ENCODE data around the gene BSCL2.
"Not testable (repeated sequence)": the region's sequence is repeated elsewhere in the genome, so short reads cannot be mapped to it uniquely, and the experiment has no call there.

The BSCL2 gene

DNA sequence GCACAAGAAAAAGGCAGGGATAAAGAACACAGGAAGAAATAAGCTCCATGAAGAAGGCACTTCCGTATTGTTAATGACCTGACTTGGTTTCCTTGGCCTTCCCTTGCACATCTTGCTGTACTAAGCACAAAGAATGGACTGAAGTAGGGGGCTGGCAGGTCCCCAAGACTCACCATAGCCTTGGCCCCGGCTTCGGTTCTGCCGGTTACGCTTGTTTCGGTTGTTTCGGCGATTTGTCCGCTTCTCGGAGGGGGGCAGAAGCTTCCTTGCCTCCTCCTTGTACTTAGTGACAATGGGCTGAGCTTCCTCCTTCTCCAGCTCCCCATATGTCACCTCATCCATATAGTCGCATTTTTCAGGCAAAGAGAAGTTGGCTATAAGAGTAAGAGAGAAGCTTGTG is 9.6 kb upstream of the BSCL2 start:
- no peak for DNase-seq

DNA sequence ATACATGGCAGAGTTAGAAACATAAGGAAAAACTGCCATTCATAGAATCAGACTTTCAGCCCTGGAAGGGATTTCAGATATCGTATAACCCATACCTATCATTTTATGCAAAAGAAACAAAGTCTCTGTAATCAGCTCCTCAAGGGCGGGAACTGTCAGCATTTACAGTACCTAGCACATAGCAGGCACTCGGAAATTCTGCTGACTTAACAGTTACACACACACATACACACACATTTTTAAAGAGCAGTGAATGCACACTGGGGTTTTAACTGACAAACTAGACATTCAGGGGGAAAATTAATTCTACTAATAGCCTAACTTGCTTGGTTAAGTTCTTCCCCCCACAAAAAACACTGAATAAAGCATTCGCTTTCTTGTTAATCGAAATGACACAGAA is 9.0 kb upstream of the BSCL2 start:
- DNase-seq = no peak

DNA sequence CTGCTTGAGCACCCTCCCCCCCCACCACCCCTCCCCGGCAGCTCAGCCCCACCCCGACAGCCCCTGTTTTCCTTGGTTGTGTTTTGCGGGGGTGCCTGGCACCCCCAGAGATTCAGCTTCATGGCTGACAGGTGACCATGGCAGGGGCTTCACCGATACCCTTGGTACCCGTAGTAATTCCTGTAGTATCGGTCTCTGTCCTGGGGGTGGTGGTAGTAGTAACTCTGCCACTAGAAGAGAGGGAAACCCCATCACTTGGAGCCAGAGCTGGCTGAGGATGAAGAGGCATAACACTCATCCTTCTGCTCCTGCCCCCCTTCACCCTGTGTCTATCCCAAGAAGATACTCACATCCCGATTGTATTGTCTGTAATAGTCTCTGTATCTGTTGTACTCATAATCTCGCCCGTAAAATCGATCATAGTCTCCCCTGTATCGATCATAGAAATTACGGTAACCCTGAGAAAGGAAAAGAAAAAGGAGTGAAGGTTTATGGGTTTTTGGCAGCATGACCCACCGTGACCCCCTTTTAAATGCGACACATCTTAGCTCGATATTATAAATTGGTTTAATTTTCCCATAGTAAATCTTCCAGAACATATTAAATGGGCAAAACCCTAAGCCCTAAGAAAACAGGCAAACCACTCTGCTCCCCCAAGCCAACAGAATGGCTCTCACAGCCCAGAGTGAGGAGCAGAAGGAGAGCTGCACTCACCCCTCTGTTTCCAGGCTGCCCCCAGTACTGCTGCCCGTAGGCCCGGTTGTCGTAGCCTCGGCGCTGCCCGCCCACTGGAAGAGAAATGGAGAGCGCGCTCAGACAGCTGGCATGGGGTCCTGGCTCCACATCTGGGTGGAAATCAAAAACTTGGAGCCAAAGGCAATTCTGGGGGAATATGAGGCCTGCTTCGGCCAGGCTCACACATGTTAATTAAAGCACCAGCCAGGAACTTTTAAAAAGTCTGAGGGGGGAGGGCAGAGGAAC is 8.2 kb upstream of the BSCL2 start:
- no peak for DNase-seq

GRCh38 chr11:62713343-62713742 is 6.1 kb upstream of the BSCL2 start:
- no peak for DNase-seq

DNA sequence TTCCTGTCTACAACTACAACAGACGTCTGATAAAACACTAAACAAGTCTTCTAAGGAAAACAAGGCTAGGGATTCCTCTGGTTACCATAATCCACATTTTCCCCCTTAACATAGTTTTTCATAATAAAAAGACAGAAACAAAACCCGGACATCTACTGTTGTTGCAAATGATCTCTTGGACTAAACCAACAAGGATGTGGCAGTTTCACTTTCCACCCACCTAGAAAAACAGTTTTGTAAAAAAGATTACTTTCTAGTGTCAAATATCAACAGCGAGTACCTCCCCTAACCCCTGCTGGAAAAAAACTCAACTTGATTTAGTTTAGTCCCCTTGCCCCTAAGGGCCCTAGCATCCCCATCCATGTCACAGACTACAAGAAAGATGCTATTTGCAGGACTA is 5.6 kb upstream of the BSCL2 start:
- no peak for DNase-seq

DNA sequence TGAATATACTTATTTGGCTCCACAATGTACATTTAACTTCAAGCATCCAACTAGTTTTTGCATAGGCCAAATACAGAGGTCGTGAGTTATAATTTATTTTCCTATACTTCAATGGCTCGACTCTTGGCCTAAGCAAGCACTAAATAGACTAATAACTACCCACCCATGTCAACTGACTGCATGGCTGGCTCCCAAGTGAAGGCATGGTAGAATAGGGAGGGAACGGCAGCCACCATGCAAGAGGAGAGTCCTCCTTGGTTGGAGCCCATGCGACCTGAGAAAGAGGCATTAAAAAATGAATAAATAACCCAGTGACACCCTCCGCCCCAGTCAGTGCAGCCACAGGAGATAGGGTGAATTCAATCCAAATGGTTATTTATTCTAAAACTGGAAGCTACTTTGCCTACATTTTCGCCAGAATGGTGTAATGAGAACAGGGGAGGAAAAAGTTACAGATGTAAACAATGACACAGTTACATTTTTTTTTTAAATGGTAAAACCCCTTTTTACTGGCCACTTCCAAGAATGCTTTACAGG is 5.1 kb upstream of the BSCL2 start:
- DNase-seq = no peak

DNA sequence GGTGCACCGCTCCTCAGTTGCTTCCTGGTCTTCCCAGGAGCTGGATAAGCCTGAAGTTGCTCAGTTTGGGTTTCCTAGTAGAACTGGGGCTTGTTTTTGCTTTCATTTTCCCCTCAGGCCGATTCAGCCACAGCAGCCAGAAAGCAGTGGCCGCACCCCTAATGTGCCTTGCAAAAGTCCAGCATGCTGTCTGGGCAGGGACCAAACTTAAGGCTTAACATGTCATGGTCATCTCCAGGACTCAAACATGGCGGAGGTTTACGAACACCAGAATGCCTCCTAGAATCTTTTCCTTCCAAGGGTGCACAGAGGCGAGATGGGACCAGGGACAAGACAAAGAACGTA is 2.7 kb upstream of the BSCL2 start:
- DNase-seq = no peak

DNA sequence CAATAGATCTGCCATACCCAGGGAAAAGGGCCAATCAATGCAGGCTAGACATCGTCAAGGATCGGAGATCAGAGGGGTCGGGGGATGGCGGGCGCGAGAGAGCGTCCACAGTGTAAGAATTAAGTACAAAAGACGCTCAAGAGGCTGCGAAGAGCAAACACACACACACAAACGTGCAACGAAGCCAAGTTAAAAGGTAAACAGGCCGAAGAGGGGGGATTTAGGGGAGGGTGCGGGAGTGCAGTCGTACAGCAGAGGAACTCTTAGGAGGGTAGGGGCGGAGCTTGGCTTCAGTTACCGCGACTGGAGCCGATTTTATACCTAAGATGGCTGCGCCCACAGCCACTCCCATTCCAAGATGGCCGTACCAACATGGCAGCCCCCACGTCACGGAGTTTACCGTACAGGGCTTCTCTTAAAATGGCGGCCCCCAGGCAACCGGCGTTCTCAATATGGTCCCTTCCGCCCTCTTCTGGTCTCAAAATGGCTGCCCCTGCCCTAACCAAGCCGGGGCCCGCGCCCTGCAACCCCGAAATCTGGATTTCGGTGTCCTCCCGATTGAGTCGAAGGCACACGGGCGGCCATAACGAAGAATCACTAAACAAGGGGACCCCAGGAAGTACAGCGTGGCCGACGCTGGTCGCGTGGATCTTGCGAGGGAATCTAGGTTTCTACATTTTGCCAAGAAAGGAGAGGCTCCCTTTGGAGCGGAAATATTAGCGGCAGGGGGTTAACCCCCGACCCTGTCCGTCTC is 2.2 kb upstream of the BSCL2 start:
- peak; percentile 98 for DNase-seq

- DNase-seq = no peak
Measured at GRCh38 chr11:62708793-62709192, 1.6 kb upstream of the BSCL2 start.

GRCh38 chr11:62708392-62708791 is 1.2 kb upstream of the BSCL2 start:
- no peak for DNase-seq

- DNase-seq = no peak
Measured at GRCh38 chr11:62706850-62707247, 375 bp downstream of the BSCL2 start.

DNA sequence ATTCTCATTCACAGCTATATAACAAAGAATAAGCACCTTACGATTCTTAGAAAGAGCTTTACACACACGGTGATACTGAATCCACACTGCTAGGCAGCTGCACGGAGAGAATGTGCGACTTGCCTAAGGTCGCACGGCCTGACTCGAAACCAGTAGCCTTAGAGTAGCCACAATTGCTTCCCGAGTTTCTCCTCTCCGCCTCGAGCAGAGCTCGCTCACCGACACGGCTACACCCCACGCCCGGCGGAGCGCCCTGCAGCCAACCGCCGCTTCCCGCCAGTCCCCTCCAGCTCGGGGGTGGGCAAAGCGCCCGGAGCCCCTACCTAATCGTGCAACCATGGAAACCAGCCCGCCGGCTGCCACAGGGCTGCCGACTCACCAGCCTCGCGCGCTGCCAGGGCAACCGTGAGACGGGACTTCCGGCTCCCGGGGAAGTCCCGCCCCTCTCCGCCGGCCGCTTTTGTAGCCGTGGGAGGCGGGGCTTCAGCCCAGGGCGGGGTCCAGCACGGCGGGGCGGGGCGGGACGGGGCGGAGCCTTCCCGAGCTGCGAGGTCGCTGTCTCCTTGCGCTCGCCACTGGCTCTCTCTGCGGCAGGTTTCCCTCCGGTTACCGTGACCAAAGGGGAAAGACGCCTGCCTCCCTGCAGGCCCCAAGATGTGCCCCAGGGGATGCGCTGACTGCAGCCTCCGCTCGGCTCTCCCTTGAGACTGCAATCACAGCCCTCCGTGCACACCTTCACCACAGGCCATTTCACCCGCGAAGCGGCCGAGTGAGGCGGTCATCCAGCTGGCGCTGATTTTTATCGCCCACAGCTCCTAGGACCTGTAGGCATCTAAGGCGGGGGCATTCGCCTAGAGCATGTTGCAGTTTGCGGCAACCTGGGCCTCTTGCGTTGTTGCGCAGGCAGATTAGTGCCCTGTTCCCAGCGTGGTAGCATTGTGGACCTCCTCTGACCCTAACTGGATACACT is 1.1 kb downstream of the BSCL2 start:
- peak; percentile 93 for DNase-seq

- no peak for DNase-seq
Measured at GRCh38 chr11:62705413-62705812, 1.8 kb downstream of the BSCL2 start.

- DNase-seq = not testable (repeated sequence)
Measured at GRCh38 chr11:62703921-62704320, 3.3 kb downstream of the BSCL2 start.

DNA sequence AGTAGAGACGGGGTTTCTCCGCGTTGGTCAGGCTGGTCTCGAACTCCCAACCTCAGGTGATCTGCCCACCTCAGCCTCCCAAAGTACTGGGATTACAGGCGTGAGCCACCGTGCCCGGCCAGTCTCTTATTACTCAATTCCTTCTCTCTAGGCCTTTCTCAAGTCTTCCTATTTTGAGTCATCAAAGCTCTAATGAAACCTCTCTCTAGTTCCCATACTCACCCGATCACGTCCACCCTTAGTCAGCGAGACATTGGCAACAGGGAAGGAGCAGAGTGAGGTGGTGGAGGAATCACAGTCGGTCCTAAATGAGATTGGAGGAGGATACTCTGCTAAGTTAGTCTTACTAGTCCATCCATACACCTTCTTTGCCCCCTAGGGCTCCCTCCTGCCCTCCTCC is 5.0 kb downstream of the BSCL2 start:
- DNase-seq = no peak

DNA sequence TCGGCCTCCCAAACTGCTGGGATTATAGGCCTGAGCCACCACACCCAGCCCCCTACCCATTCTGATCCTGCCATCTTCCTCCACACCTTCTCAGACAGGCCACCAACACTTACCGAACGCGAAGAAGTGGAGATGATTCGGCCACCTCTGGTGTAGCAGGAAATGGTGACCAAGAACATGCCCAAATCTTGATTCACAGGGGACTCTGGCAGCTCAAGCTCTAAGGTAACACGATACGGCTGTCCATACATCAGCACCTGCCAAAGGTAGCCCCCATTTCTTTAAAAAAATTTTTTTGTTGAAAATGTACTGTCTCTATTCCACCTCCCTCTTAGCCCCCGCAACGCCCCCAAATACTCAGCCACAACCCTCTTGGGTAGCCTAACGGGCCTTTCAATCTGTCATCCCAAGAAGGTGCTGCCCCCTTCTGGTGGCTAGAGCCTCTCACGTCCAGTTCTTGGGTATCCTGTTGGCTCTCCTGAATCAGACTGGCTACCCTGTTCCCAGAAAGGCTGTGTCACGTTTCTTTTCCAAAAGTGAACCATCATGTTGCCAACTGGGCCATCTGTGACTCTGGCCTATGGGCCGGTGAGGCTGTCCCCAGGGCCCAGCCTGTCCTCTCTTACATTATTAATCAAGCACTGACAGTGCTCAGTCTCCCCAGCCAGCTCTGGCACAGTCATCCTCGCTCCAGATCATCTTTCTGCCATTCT is 12.6 kb downstream of the BSCL2 start:
- DNase-seq = no peak

DNA sequence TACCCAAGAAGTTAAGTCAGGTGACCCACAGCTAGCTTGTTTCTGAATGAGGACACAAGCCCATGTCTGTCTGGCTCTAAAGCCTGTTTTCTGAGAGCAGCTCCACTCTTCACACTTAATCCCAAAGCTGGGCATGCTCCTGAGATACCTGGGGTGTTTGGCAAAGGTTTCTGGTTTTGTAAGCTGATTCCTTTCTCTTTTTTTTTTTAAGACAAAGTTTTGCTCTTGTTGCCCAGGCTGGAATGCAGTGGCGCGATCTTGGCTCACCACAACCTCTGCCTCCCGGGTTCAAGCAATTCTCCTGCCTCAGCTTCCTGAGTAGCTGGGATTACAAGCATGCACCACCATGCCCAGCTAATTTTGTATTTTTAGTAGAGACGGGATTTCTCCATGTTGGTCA is 13.6 kb downstream of the BSCL2 start:
- DNase-seq = not testable (repeated sequence)

DNA sequence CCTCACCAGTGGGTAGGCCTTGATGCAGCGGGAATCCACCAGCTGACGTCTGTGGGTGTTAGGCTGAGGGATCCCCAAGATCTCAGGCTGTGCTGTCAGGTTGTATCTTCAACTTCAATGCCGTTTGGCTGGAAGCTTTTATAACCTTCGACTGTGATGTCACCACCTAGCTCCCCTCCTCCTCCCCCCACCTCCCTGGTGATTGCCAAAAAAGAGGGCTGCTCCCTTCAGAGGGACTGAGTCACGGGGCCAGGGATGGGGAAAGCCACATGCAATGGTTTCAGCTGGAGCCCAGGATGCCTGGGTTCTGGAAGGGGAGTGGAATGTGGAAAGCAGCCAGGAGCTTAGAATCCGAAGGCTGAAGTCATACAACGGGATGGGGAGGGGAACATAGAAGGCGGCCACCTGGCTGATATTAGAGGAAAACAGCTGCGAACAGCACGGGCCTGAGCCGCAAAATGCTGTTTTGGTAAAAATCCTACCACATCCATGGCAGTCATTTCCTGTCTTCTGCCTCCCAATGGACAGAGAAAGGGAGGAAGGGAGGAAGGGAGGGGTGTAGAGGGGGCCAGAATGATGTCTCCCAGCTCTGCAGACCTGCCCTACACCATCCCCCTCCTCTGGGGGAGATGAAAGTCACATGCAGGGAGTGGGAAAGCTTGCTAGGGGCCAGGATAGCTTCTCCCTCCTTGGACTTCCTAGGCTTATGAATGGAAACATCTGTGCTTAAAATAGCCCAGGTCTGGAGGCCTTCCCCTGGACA is 17.6 kb downstream of the BSCL2 start, which contains the start of gene LRRN4CL:
TSS of gene LRRN4CL (minus strand) at position 110 of the 763 bp plus-strand sequence. CDS start 1,022 bp downstream, outside the sequence.
- DNase-seq = no peak

GRCh38 chr11:62688491-62688890 is 18.7 kb downstream of the BSCL2 start:
- no peak for DNase-seq

DNA sequence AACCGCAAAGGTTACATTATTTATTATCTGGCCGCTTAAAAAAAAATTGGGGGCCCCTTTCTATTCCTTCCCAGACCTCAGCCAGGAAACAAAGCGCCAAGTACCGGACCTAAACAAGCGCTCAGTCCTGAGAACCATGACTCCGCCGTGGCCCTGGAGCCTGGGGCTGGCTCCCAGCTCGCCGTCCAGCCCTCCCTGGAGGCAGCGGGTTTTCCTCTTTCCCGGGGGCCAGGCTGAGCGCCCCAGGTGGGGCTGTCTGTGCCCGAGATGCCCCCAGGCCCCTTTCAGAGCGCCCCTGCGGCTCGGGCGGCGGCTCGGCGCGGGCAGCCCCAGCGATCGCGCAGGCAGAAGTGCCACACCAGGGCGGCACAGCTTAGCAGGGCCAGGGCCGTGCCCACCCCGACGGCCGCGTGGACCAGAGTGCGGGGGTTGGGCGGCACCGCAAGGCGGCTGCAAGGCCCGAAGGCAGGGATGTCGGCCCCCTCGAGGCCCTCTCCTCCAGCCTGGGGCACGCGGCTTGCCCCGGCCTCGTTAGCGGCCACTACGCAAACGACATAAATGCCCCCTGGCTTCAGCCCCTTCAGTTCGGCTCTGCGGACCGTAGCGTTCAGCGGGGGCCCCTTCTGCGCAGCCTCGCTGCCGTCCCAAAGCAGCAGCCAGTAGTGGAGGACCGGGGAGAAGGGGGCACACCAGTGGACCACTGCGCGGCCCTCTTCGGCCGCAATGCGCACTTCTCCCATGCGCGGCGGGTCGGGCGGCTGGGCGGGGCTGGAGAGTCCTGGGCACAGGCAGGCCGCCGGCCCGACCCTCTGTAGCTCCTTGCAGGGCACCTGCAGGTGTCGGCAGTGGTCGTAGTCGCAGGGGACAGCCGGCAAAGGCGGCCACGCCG is 19.5 kb downstream of the BSCL2 start:
- DNase-seq = no peak

Measured in NCI-H2107 (cell line).